CD1c-positive myeloid dendritic cell (primary cell): ENCODE measurements around the gene NEMP2.

Experiments
- DNase-seq: peaks from one replicate; pipeline ENCODE4 v3.0.0-alpha.2; 2016; ENCODE audit errors: extremely low spot score

The NEMP2 gene

DNA sequence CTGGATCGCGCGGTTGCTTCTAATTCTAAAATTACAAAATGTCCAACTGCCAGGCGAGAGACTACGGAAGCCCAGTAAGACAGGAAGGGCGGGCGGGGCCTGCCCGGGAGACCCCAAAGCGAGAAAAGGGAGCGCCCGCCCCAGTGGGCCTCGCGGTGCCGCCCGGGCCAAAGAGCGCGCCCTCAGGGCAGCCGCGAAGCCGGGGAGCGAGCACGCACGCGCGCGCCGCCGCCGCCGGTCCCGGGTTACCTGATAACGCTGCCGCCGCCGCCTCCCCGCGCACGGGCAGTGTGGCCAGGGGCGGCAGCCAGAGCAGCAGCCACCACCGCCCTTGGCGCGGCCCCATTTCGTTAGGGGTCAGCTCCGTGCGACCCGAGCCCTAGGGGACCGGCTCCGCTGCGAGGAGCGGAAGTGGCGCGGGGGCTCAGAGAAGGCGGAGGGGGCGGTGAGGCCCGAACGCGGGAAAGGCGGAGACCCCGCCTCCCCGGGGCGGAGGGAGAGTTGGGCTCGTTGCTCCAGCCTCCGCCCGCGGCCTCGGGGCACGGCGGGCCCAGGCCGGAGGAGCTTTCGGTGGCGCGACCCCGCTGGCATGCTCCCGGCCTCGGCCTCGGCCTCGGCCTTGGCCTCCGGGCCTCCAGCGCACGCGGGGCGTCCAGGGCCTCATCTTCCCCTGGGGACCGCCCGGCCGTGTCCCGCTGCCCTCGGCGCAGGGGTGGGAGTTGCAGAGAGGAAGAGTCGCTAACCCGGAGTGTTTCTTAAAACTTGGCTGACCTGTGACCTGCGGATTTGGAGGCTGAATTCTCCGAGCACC lies at the start of gene NEMP2:
Gene NEMP2, minus strand, starts transcription at position 413 of the 811 bp plus-strand sequence. Its CDS starts 67 bp downstream, at position 346.
- DNase-seq = peak; percentile 80

GRCh38 chr2:190583507-190584337 lies 49.2 kb upstream of the NEMP2 start:
- DNase-seq = no peak

- peak; percentile 3 for DNase-seq
Observed at GRCh38 chr2:190582736-190583506, 48.4 kb upstream of the NEMP2 start.

- no peak for DNase-seq
Observed at GRCh38 chr2:190582019-190582418, 47.5 kb upstream of the NEMP2 start.

GRCh38 chr2:190579915-190580846 lies 45.7 kb upstream of the NEMP2 start:
- no peak for DNase-seq

DNA sequence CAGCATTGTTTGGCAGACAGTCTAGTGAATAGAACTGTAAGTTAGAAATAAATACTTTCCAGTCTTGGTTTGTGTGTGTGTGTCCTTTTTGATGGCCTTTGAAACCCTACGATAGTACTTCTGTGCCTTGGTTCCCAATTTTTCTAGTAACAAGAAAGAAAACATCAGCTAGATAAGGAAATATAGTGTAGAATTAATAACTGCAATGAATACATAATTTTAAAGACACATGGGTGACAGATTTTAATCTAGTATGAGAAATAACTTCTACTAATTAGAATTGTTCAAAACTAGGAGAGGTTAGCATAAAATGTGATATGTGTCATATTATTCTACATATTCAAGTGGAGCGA lies 44.5 kb upstream of the NEMP2 start:
- DNase-seq = no peak

- no peak for DNase-seq
Observed at GRCh38 chr2:190578158-190579057, 43.9 kb upstream of the NEMP2 start.

- DNase-seq = no peak
Observed at GRCh38 chr2:190576573-190576972, 42.1 kb upstream of the NEMP2 start.

GRCh38 chr2:190575263-190575662 lies 40.7 kb upstream of the NEMP2 start:
- no peak for DNase-seq

DNA sequence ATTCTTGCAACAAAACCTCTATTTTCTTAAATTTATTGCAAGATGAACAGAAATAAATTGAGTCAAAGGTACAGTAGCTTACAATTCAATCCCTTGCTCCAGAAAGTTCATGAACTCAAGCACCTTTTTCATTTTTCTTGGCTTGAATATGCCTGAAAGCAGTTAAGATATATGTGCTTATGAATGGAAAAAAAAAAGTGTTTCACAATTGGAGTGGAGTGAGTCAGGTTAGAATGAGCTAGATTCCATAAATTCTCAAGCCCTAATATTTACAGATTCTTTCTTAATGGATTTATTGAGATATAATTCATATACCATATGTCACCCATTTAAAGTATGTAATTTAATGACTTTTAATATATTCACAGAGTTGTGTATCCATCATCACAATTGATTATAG lies 39.6 kb upstream of the NEMP2 start:
- DNase-seq = no peak

DNA sequence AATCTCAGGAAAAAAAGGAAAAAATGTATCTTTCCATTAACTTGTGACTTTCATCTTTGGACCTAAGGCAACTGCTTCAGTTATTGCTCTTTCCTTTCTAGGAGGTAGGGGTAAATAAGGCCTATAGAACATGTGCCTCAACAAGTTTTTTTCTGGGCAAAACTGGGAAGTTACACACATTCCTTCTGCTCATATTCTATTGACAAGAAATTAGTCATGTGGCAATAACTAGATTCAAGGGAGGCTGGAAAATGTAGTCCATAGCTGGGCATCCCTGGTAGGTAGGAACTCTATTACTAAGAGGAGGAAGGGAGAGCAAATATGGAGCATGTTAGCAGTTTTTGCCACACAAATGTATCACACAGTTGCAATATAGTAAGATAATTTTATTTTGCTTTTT lies 37.7 kb upstream of the NEMP2 start:
- DNase-seq = no peak

DNA sequence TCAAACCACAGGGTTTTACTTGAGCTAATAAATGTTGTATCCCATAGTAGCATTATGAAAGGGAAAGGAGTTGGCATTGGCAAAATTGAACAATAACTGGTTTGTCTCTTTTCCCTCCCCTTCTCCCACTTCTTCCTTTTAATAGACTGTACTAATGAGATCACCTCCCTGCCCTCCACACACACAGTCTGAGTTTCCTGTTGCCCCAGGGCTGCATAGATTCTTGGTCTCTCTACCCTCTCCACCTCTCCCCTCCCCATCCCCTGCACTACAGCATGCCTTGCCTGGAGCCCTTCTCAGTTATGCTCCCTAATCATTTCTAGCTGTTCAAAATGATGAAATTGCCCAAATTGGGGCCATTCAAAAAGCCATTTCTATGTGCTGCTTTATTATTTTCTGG lies 37.2 kb upstream of the NEMP2 start:
- DNase-seq = no peak

DNA sequence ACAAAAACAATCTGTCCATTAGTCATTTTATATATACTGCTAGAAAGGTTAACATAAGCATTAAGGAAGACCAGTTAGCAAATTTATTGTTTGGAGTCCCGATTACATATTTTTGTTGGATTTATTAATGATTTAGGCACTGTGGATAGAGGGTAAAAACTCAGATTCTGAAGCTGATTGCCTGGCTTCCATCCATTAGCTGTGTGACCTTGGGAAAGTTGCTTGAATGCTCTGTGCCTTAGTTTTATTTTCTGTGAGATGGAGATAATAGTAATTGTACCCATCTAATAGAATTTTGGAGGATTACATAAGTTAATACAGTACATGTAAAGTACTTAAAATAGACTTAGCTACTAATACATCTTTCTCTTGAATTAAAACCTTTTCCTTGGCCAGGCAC lies 36.3 kb upstream of the NEMP2 start:
- no peak for DNase-seq

DNA sequence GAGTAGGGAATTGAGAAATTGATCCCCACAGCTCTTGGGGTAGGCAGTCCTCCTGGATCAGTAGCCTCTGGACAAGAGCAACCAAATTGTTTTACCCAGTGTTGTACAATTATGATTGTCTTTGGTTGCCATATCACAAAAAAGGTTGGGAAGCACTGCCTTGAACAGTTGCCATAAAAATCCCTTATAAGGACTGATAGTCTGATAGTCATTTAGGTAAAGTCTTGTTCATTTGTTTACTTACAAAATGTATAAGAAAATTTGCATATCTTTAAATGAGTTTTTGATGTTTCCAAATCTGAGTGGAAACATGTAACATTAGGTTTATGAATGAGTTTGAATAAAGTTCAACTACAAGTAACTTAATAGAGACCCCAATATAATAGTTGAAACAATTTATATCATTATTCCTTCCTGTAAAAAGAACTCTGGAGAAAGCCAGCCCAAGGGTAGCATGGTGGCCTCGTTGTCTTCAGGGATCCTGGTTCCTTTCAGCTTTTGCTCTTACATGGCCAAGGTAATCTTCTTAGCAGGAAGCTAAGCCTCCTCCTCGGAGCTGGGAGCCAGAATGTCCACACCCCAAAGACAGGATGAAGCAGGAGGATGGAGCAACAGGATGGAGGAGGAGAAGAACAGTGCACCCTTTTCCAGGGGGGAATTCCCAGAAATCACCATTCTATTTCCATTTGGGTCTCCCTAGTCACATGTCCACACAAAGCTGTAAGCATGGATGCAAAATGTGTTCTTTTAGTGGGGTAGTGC lies 35.7 kb upstream of the NEMP2 start:
- DNase-seq = no peak

GRCh38 chr2:190564838-190565237 lies 30.3 kb upstream of the NEMP2 start:
- DNase-seq = no peak

GRCh38 chr2:190563646-190564045 lies 29.1 kb upstream of the NEMP2 start:
- DNase-seq = no peak

DNA sequence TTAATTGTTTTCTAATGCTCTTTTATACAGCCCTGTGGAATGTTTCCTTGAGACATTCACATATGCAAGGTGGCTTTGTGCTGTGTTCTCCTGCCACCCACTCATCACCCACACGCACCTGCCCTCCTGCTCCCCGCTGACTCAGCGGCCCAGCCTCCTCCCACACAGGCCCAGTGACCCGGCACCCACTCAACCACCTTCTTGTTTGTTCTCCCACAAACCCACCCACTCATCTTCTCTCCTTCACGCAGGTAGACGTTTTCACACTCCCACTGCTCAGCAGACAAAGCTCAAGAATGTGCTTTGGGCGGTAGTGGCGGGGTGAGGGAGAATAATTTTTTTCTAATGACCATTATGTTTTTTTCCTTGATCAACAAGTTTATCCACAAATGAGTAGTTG lies 28.6 kb upstream of the NEMP2 start:
- no peak for DNase-seq

DNA sequence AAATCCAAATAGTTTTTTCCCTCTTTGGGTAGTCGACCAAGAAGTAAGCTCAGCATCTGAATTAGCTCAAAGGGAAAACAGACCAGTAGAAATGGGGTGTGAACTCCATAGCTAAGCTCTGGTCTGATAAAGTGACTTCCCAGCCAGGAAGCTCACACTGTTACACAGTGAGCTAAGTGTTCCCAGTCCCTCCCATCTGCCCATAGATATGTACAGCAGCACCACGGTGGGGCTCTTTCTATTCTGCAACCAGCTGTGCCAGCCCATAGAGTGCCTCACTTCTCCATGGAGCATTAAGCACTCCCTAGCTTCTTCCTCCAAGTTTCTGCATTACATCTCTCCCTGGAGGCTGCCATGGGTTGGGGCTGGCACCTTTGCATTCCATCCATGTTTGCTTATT lies 27.6 kb upstream of the NEMP2 start:
- DNase-seq = no peak

DNA sequence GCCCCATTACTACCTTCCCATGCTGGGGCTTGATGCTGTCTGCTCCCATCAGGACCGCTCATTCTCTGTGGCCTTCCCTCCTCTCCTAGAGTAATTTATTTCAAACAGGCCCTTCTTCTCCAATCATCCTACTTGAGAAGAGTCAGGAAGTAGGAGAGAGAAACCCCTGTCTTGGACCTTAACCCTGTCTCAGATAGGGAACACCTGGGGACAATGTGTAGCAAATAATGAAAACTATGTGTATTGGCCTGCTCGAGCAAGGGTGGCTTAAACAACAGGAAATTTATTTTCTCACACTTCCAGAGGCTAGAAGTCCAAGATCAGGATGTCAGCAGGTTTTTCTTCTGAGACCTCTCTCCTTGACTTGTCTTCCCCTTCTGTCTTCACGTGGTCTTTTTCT lies 26.6 kb upstream of the NEMP2 start:
- no peak for DNase-seq
